Hematopoietic multipotent progenitor cell treated with erythropoietin and hydrocortisone succinate and interleukin-3 and kit ligand, for 8 days (in vitro differentiated cells): Measurements from ENCODE around the gene SMARCA2.

ENCODE experiments used
- DNase-seq: peaks from one replicate; pipeline ENCODE4 v3.0.0-alpha.2; 2015

The SMARCA2 gene

DNA sequence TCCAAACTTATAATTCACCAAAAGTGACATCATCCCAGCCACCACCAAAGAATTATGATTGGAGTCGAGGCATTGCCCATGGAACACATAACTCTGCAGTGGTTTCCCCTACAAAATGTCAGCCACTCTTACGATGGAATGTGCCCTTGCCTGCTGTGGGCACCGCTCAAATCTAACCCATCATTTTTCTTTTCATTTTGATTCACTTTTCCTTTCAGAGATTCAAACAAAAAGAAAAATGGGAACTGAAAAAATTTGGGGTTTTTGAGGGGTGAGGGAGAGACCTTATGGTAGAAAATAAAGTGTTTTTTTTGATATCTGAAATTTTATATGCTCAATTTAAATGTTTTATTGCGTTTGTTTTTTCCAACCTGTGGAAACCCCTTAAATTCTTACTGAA is 28.1 kb downstream of the SMARCA2 start:
- DNase-seq = no peak

DNA sequence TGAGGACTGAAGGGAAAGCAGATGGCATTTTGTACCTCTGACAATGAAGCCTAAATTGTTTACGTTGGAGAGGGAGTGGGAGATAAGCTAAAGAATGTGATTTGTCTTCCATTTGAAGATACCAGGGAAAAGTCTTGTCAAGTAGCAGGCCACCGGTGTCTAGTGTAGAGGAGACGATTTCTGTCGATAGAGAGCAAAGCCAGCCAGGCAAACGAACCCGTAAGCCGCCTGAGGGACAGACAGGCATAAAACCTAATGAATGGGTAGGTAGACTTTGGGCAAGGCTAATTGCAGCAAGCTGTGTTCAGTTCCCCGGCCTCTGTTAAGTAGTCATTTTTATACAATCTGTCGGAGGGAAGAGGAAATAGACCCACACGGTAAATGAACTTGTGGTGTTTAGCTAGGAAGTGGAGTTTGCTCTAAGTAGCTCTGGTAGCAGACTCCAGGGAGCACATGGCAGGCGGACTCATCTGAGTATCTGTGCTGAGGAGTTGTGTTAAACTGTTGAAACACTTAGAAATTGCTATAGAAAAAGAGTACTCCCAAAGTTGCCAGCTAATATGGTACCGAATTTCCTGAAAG is 28.8 kb downstream of the SMARCA2 start:
- no peak for DNase-seq

DNA sequence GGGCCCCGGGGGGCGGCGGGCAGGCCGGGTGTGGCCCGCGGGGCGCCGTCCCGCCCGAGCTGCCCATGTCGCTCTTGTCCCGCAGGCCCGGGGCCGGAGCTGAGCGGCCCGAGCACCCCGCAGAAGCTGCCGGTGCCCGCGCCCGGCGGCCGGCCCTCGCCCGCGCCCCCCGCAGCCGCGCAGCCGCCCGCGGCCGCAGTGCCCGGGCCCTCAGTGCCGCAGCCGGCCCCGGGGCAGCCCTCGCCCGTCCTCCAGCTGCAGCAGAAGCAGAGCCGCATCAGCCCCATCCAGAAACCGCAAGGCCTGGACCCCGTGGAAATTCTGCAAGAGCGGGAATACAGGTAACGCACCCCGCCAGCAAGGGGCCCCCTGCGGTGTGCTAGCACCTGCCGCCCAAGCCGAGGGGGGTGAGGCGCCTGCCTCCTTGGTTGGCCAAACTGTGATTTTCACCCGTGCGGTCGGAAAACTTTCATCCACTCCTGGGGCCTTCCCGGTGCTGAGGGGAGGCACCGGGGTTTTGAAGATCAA is 32.1 kb downstream of the SMARCA2 start:
- no peak for DNase-seq

DNA sequence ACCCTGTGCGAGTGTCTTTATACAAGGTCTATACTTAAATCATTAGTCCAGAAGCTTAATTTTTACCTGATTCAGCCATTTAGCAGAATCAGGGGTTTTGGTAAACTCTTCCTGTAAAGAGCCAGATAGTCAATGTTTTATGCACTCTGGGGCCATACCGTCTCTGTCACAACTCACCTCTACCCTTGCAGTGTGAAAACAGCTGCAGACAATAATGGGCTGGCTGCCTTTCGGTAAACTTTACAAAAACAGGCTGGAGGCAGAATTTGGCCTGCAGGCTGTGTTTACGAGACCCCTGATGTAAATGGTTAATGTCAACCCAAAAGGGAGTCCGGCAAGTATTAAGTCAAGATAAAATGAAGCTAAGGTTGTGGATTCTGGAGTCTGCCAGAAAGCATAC is 32.8 kb downstream of the SMARCA2 start:
- no peak for DNase-seq

DNA sequence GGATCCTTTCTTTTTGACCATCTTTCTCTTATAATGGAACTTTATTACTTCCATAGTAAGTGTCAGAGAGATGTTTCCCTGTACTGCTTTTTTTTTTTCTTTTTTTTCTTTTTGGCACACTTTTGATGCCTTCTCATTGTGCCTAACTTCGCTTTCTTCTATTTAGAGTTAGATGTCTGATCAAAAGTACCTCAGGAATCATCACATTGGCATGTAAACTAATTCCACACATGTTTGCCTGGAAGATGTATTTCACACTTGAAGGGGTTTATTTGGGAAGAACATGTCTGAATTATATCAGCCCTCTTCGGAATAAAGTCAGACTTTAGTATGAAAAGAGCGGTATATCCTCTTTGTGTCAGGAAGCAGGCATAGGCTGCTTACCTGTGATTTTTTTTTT is 35.1 kb downstream of the SMARCA2 start:
- no peak for DNase-seq

DNA sequence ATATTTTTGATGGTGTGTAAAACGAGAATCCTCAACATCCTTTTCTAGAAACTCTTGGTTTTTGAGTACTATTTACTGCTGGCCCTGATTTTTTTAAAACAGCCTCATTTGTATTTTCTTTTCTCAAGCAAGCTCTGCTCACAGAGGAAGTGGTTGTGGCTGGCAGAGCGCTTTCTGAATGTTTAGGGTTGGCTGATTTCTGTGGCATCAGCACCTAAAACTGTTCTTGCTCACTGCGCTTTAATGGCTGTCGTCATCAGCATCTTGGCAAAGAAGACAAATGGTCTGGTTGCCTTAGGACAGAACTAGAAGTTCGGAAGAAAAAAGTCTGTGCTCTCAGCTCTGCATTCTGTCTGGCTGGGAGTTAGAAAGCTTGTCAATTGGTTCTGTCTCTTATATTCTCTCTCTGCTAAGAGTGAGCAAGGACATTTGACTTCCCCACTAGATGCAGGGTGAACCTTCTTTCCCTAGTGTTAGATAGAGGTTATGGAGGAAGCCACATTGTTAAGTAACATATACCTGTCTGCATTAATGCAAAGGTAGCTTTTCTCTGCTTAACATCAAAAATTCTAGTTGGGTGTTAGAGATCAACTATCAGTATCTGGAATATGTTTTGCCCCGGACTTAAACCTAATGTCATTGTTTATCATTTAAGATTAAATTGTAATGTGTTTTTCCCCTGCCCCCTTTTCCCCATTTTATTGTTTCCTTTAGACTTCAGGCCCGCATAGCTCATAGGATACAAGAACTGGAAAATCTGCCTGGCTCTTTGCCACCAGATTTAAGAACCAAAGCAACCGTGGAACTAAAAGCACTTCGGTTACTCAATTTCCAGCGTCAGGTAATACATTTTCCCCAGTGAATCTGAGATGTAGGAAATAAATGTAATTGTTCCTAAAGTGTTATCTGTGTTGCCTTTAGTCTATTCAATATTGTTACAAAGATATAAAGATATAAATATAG is 39.0 kb downstream of the SMARCA2 start:
- DNase-seq = no peak

DNA sequence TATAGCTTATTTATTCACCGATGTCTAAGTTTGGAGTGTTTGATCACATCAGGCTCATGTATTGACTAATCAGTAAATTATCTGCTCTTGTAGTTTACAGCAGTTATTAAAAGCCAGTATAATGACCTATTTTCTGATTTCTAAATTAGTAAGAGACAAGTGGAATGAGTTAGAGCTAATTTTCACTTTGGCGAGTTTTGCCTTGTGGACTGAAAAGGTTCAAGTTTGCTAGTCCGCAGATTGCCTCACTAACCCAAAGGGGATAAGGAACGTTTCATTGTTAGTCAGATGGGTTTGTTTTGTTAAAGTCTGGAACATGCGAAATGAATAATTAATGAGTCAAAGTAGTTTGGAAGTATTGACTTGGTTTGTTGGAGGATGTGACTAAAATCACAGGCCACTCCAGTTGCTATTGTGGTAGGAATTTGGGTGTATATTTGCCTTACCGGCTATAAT is 40.1 kb downstream of the SMARCA2 start:
- no peak for DNase-seq

DNA sequence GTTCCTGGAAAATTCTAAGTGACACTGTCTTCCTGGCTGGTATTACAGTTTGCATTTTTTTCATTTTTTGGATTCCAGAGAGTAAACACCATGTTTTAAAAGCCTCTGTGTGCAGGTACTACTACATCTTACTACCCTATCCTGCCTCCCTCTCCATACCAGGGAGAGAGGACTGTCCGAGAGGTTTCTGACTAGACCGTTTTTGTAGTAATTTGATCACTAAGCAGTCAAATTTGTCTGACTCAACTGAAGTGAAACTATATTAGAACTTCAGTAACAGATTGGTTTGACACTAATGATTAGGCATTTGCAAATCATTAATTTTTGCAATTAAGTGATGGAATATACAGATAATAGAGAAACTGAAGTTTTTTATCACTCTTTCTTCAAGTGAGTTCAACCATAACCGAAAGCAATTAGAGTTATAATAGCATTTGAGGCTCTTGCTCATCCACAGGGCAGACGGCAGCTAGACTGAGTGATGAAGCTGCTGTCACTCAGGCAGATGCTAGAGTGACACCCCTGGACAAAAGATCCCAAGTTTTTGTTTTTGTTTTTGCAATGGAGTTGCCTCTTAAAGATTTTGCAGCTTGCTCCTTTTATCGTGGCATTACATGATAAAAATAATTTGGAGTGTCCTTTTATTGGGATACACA is 44.3 kb downstream of the SMARCA2 start:
- no peak for DNase-seq

DNA sequence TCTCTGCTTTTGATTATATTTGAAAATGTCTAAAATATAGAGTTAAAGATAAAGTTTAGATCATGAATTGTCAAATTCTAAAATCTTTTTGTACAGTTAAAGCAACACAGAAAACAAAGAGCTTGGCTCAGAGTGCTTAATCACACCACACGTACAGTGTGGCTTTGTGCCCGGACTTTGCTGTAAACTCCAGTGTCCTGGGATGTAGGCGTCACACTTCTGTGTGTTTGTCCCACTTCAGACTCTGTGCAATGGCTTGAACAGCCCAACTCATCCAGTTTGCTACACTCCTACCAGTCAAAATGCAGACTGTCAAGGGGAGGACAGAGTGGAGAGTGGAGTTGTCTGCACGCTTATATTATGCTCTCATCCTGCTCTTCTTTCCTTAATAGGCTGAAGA is 45.3 kb downstream of the SMARCA2 start:
- no peak for DNase-seq

DNA sequence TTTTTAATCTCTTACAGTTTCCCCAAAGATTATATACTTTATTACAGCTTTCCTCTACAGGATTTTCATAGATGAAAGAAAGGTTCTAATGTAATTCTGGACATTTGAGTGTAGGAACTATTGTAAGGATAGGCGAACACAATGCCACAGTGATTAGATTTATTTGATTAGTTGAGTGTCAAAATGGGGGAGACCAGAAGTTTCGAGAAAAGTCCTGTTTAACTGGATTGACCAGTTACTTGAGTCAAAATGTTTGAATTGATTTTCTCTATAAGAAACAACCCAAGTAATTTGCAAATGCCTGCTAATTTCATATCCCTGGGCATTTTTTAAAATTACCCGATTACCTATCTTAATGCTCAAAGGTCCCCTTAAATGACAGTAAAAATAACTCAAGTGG is 50.6 kb downstream of the SMARCA2 start:
- no peak for DNase-seq

DNA sequence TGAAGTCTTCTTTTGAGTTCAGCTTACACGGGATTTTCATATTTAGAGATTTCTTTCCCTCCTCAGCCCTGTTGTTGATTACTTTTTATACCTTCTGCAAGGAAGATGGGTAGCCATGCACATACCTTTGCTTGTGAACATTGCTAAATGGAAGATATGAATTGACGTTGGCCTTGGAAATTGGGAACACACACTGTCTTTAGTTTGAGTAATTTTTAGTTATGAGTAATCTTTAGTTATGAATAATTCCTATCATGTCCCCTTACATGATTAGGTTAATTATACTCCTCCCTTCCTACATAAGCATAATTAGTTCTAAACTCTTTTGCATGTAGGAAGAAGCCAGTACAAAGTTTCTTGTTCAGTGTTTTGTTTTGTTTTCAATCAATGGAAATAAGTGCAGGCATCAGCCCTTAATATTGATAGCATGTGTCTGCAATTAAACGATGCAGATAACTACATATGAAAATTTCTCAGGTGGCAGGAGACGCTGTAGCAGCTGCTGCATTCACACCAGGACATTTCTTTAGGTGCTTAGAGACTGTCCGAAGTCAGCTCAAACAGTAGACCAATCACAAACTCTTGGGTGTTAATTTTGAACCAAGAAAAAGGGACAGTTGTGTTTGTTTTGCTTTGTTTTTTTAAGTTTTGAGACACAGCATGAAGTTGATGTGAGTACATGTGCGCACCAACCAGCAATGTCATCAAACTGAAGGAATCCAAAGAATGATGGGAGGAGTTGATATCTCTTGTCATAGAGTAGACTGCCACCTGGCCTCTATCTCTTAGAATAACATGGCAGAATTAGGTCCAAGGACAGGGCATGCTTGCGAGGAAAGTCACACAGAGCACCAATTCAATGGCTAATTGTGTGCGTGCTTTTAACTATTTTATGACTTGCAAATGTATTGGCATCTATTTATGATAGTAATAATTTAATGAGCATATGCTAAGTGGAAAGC is 51.4 kb downstream of the SMARCA2 start:
- peak; percentile 39 for DNase-seq

DNA sequence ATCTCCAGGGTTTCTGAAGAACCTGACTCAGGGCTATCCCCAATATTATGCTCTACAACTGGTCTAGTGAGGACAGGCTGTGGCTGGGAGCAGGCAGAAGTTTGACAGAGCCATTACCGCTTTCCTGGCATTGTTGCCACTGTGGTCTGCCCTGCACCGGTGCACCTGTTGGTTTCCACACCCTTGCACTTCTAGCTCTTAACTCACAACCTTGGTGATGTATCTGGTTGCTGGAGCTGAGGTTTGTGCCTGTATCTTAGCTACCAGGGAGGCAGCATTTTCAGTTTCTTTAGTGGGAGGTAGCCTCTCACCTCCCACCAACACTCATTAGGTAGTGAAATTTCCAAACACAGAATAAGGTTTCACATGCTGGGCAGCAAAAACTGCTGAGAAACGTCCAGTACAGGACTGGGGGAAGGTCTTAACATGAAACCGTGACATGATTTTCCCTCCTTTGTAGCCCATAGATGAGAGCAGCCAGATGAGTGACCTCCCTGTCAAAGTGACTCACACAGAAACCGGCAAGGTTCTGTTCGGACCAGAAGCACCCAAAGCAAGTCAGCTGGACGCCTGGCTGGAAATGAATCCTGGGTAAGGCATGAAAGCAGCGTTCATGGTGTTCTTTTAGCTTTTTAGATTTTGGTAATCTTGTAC is 57.7 kb downstream of the SMARCA2 start:
- DNase-seq = no peak

DNA sequence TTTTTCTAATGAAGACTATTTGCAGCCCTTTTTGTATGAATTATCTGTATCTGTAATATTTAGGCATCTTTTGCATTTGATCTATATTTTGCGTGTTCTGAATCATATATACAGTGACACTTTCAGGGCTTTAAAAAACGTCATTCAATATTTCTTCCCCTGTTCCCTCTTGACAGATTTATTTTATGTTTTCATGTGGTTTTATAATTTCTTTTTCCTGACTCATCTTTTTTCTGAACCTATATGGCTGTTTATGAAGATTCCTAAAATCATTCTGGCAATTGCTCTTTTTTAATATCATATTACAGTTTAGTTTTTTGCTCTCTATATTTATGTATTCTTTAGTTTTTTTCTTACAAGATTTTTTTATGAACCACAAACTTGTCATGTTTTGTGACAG is 67.6 kb downstream of the SMARCA2 start:
- DNase-seq = no peak

DNA sequence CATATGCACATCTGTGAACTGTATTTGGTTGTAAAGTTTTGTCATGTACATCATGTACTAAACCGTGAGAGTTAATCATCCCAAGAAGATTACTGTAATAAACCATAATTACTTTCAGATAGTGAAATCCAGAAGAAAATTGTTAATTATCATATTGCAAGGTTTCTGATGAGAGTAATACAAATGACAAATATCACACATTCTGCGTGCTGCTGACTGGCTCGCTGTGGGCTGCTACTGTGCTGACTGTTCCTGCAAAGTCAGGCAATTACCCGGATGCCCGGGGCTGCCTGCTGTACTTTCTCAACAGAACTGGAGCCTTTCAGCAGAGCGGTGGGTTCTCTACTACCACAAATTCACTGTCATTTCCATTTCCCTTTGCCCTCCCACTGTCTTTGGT is 68.3 kb downstream of the SMARCA2 start:
- DNase-seq = no peak

DNA sequence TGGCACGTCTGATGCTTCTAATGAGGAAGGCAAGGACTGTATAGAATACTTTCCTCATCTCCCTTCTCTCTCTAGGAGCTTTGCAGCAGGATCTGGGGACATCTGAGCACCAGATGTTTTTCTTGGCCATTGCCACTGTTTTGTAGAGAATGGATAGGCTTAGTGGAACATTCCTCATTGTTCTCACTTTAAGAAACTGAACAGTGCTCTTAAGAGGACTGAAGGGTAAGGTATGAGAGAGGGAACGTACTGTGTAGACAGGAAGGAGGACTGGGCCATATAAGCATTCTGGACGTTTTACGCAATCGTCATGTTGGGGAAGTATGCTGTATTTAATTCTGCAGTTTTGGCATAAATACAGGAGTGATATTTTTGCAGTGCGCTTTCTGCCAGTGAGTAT is 70.6 kb downstream of the SMARCA2 start:
- no peak for DNase-seq

DNA sequence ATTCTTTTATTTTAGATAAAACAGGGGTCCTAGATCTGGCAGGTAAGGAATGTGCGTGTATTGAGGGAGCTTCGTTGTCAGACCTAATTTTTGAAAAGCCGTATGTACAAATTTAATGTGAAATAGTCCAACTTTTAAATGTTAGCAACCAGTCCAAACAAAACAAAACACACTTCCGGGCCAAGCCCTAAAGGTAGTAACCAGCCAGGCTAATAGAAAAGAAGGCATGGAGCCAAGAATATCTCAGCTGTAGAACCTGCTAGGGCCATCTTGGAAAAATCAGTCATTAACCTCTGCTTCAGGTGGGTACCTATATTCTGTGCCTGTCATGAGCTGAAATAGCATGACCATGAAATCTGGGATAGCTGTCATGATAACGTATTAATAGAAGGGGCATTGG is 71.0 kb downstream of the SMARCA2 start:
- DNase-seq = no peak

DNA sequence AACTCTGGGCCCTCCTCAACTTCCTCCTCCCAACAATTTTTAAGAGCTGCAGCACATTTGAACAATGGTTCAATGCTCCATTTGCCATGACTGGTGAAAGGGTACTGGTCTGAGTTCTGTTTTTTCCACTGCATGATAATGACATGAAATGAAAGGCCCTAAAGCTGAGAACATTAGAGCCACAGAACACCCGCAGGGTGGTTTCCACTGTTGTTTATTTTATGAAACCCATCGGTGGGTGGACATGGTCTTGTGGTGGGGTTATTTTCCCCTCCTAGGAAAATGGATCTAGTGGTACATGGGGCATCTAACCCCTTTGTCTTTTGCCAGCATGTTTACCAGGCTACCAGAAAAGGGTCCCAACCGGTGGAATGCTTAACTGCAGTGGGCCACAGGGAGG is 71.8 kb downstream of the SMARCA2 start:
- DNase-seq = no peak

DNA sequence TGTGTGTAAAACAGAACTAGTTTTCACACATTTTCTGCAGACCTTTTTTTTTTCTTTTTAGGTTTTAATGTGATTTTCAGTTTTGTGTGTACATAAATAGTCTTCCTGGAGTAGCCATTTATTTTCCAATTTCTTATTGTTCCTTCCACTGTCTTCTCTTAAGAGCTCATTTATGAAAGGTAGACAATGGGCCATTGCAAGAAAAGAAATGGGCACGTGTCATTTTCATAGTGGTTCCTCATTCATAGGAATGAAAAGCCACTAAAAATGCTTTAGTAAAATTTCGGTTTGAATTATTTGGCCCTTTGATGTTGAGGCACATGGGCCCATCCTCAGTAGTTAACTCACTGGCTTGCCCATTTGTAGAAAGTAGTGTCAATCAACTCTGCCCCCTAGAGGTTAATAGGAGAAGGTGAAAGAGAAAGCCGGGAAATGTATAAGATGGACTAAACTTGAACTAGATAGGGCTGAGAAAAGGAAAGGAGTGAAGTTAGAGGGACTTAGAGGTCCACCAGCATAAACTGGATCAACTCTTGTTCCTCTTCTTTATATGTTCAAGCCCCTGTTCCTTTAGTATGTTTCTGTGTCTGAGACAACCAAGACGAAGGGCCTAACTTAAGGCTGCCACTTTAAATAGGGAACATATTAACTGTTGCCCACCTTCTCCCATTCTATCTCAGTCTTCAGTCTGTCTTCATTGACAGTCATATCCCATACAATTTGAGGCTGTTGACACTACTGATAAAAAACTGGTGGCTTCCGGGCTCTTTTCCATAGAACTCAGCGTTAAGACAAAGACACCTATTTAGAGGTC is 72.6 kb downstream of the SMARCA2 start:
- peak; percentile 79 for DNase-seq

DNA sequence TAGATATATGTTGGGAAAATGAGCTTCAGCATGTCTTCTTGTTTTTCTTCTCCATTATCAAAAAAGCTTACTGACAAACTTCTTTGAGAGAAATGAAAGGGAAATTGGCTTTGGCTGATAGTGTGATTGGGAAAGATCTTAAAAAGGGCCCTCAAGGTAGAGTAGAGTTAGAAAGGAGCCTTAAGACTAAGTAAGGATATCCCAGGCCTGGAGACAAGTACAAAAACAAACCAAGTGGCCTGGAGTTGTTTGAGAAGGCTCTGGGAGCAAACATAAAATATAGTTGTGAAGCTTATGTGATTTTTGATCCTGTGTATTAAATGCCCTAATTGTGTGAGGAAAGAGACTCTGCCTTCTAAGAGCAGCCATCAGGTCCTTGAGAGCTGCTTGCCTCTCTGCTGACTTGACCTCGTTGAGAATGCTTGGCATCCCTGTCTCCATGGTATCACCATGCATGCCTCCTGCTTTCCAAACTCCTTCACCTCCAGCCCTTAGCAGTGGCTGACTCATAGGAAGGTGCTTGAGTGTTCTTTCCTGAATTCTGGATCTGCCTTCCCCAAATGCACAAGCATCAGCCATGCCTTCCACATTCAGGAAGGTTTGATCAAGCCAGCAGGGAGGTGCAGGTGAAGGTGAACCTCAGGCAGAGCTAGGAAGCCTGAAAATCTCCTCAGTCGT is 78.9 kb downstream of the SMARCA2 start:
- no peak for DNase-seq

DNA sequence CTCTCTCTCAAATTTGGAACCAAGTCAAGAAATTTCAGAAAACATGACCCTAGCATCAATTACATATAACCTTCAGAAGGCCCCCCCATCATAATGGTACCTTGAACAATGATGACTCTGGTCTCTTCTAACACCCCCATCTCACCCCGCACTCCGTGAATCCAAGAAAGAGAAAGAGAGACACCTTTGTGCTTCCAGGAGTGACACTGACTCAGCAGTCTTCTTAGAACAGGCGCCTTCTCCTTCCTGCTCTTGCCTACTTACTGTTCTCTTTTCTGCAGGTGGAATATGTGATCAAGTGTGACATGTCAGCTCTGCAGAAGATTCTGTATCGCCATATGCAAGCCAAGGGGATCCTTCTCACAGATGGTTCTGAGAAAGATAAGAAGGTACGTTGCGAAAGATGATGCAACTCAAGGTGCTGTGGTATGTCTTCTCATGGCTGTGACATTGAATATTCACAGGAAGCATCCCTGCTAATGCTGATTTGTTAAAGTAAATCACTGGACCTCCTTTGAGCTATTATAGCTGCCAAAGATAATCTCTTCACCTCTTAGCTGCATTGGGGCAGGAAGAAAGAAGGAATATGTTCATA is 81.3 kb downstream of the SMARCA2 start:
- DNase-seq = no peak
